Measurements from ENCODE around the gene LRP11.
"Not testable (repeated sequence)": the region's sequence is repeated elsewhere in the genome, so short reads cannot be mapped to it uniquely, and the experiment has no call there.

Gene LRP11

DNA sequence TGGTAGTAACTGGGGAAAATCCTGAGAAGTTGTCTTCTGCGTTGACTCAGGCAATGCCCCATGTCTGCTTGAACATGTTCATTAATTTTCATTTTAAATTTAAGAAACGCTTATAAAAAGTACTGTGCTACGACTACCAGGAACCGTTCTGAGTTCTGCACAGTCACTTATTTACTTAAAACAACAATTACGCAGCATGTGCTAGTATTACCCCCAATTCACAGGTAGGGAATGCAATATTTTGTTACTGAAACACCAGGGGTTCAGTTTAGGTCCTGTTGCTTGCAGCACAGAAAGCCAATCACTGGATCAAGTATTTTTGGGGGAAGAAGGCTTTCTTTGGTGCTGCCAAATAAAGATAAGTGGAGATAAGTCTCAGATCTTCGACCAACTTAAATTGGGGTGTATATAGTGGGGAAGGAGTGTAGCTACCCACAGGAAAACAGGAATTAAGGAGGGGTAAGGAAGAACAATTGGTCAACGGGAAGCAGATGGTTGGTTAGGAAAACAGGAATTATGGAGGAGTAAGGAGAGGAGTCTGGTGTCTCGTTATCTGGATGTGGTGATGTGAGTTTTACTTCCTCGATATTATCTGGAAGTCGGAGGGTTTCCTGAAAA, 5.2 kb upstream of the LRP11 start:
- no peak for DNase-seq (ENCODE audit: low read depth)

DNA sequence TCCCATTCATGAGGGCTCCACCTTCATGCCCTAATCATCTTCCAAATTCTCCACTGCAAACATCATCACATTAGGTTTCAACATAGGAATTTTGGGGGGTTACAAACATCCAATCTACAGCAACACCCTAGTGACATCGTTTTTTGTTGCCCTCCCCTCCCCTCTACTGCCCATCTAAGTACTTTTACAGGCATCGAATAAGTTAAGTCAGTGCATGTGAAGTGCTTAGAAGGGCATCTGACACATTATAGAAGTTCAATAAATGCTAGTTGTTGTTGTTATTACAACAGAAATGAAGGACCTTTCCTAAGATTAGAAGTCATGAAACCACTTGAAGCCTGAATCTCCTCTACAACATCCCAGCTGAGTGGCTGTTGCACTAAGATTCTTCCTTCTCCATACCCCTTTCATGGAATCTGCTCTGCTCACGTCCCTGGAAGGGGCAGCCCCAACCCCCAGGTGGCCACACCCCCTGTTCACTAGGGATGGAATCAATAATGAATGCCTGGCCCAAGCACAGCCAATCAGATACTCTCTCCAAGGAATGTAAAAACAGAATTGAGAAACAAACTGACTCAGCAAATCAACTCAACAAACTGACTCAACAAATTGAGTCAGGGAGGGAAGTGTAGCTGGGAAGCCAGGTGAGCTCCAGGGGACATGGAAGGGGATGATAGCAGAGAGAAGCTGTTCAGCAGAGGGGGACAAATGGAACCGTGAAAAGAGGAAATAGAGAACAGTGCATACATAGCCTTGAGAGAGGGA, 3.9 kb upstream of the LRP11 start:
- DNase-seq (ENCODE audit: low read depth) = no peak

DNA sequence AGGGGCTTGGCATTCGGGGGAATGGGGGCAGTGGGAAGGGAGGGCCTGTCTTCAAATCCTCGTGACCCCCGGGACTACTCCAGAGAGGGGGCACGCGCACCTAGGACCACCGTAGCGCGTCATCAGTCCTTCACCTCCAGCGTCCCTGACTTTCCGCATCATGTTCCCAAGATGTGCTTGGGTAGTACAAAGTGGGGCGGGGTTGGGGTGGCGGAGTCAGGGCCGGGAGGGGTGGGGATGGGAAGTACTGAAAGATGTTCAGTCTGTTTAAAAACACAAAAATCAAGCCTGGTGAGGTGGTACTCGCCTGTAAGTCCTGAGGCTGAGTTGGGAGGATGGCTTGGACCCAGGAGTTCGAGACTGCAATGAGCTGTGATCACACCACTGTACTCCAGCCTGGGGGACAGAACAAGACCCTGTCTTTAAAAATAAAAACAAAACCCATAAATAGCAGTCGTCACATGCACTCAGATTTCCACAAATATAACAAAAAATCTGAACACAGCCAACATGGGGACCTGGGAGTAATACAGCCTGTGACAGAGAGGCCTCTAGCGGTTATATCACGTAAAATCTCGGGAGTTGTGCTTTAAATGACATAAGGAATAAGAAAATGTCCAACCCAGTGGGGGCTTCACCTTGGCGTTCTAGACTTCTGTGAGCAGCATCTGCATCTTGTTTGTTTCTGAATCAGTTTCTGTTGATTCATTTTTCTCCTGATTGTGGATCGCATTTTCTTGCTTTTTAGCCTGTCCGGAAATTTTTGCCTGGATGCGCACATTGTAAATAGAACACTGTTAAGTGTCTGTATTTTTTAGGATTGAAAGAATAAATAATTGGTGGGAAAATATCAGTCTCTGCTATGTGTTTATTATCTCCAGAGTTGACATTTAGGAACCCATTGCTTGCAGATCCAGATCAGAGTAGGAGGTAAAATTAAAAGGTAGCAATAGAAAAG, 698 bp upstream of the LRP11 start:
- peak; percentile 55 for DNase-seq (ENCODE audit: low read depth)

DNA sequence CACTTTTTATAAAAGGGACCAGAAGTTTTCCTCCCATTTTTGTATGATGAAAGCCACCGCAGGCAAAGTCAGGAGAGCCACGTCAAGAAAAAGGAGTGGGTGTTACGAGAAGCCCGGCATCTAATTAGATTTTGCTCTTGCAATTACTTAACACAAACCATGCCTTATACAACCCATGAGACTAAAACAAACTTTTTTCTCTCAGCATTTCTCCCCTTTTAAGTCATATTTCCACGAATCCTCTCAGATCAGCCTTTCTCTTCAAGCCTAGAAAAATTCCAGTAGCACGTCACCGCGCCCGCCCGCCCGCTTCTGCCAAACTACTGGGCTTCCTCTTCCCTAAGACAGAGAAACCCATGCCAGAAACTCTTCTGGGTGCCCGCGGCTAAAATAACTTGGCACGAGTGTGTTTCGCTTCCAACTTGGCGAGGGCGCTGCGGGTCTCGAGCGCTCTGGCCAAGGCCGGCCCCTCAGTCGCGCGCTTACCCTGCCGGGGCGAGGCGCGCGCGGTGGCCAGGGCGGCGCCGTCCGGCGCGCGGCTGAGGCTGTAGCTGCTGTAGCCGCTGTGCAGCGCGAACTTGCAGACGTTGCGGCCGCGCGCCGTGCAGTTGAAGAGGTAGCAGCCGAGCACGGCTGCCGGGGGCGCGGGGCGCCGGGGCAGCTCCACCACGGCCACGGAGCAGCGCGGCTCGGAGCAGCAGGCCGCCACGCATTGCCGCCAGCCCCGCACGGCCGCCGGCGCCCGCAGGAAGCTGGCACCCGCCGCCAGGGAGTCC, 1.0 kb downstream of the LRP11 start:
- peak; percentile 86 for DNase-seq (ENCODE audit: low read depth)

DNA sequence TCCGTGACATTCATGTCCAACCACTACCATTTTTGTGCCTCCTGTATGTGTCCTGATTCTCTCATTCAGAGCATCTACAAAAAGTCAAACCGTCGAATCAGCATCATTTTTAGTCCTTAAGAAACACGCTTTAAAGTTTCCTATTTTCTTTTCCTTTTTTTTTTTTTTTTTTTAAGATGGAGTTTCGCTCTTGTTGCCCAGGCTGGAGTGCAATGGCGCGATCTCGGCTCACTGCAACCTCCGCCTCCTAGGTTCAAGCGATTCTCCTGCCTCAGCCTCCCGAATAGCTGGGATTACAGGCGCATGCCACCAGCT, 1.8 kb downstream of the LRP11 start:
- DNase-seq (ENCODE audit: low read depth) = not testable (repeated sequence)

DNA sequence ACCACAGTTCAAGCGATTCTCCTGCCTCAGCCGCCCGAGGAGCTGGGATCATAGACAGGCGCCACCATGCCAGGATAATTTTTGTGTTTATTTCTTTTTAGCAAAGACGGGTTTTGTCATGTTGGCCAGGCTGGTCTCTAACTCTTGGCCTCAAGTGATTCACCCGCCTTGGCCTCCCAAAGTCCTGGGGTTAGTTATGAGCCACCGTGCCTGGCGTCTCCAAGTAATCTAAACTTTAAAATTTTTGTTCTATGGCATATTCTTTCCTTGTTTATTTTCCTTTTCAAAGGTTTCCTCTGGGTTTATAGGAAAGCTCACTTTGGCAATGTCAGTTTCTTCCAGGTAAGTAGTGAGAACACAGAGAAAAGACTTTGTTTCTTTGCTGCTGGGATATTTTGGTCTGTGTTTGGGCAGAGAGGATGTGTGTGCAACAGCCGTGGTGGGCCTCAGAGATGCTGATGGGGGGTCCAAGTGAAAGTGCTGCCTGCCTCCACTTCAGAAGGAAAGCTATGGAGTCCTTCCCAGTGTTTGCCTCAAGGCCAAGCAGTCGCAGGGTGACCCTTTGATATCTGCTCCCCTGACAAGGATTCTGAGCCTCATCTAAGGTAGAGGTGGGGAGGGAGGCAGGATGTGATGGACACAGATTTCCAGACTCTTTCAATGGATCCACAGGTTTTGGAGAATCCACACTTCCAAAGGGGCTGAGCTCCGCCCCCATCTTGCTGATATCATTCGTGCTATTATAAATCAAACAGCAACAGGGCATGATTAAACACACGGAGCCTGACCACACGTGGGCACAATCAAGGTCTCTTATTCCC, 2.3 kb downstream of the LRP11 start:
- DNase-seq (ENCODE audit: low read depth) = no peak

DNA sequence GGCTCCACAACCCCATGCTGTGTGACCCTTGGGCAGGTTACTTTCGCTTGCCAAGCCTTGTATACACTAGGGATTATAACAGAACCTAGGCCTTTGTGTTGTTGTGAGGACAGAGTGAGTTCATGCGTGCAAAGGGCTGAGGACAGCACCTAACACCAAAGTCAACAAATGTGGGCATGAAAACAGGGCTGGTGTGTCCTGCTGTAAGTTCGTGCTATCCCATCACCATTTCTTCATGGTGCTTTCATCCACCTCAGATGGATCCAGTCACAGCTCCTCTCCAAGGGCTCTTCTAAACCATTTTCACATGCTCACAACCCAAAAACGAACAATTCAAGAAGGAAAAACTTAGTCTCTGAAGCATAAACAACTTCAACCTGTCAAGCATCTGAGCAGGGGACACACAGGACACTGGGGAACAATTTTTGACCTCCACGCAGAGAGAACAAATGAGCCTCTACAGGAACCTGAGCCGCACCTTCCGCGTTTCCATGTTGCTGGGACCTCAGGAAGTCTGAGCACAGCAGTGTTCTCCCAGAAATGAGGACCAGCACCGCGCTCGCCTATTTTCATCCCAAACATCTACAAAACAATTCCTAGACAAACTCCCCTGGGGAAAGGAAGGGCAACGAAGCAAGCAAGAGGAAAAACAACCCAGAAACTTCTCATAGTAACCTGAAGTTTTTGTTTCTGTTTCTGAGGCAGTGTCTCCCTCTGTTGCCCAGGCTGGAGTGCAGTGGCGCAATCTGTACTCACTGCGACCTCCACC, 3.1 kb downstream of the LRP11 start:
- peak; percentile 49 for DNase-seq (ENCODE audit: low read depth)

DNA sequence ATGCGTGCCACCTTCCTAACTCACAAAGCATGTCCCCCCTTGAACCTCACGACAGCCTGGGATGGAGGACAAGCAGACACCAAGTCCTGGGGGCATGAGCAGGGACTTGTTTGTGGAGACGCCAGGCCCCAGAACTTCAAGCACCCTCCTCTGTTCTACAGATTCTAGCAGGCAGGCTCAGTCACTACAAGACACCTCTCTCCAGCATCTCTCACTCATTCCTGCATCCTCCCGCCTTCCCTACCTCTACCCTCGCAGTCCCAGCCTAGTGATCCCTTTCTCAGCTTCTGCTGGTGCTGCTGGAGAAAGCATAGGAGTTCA, 3.7 kb downstream of the LRP11 start:
- no peak for DNase-seq (ENCODE audit: low read depth)

DNA sequence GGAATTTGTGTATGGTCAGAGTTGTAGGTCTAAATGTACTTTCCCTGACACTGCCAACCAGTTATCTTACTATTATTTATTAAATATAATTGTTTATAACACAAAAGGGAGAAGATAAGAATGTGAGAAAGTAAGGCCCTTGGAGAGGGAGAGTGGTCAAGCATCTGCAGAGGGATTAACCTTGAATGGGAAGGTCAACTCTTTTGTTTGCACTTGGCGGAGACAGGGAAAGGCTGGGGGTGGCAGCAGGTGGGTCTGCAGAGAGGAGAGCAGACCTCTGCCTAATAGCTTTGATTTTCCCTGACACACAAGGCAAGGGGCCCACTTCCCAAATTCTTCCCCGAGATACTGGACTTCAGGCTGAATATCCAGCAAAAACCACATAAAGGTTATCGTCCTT, 4.2 kb downstream of the LRP11 start:
- no peak for DNase-seq (ENCODE audit: low read depth)

DNA sequence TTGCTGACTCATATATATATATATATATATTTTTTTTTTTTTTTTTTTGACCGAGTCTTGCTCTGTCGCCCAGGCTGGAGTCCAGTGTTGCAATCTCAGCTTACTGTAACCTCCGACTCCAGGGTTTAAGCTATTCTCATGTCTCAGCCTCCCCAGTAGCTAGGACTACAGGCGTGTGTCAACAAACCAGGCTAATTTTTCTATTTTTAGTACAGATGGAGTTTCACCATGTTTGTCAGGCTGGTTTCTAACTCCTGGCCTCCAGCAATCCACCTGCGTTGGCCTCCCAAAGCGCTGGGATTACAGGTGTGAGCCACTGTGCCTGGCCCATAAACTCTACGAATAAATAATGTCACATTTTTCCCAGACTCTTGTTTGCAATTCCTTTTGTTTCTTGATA, 4.8 kb downstream of the LRP11 start:
- DNase-seq (ENCODE audit: low read depth) = peak; percentile 94

DNA sequence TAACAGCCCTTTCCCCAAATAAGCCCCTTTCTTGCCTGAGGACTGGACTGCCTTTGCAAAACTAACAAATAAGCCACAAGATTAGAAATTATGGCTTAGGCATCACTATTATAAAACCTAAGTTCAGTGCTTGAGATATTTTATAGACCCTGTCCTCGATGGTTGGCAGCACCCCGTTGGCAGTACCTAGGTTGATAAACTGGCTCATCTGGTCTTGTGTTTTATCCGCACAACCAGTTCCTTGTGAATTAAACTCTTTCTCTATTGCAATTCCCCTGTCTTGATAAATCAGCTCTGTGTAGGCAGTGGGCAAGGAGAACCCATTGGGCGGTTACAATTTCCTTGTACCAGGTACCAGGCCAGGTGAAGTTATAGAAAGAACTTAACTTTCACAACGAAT, 6.6 kb downstream of the LRP11 start:
- DNase-seq (ENCODE audit: low read depth) = no peak

DNA sequence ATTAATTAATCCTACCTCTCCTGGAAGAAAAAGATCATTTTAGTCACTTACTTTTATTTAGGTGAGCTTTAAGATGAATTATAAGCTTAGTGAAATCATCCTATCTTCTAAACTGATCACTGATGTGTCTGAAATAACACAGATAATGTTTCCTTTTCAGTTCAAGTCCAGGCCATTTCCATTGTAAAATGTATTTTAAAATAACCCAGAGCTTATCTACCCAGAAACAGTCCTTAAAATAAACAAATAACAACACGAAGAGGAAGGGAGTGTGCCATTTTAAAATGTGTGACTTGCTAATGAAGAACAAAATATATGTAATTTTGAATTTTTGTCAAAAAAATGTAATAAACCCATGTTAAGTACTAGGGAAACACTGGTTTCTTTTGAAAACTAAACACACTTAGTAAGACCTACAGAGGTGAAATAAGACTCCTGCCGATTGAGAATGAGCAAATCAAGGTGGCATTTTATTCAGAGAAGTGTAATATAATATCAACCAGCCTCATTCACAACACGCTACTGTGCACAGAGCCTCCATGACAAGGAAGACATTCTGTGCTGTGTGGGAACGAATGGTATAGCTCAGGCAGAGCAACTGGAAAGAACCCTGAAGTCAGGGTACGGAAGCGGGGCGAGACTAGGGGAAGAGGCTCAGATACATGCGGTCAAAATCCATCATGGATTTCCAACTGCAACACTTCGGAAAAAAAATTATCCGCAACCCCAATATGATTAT, 7.7 kb downstream of the LRP11 start:
- no peak for DNase-seq (ENCODE audit: low read depth)

DNA sequence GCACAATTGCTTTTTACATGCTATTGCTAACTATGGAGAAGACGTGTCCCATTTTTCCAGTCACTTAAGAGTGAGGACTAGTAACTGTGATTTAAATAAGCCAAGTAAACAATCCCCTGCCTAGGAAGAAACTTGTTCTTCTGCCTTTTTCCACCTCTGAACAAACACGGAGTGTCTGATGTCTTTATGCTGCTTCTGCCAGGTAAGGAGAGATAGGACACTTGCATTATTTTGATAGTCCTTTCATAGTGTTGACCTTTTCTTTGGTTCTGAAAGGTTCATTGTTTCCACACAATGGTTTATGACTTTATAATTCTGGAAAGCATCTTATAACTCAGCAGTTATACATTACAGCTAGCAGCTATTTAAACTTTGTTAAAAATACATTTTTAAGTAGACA, 8.4 kb downstream of the LRP11 start:
- DNase-seq (ENCODE audit: low read depth) = no peak

DNA sequence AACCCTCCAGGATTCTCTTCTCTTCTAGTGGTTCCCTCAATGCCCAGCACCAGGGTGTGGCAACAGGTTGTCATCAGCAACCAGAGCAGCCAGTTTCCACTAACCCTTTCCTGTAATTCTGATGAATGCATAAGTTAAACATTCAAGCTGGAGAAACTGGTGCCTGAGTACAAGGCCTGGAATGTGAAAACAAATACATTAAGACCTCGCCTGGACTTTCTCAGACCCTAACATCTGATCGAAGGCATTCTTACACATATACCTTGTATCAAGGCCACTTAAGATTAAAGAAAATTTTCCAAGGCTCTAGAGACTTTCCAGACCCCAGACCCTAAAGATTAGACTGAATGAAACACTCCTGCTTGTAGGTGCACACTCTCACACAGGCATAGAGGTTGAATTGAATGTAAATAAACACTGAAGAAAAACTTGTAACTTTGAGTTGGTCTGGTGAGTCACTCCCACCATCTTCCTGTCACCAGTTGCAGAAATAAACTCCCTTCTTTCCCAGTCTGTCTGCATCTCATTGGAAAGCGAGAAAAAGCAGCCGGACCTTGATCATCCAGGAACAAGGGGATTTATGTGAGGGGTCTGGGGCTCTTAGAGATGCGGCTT, 9.0 kb downstream of the LRP11 start:
- peak; percentile 83 for DNase-seq (ENCODE audit: low read depth)

DNA sequence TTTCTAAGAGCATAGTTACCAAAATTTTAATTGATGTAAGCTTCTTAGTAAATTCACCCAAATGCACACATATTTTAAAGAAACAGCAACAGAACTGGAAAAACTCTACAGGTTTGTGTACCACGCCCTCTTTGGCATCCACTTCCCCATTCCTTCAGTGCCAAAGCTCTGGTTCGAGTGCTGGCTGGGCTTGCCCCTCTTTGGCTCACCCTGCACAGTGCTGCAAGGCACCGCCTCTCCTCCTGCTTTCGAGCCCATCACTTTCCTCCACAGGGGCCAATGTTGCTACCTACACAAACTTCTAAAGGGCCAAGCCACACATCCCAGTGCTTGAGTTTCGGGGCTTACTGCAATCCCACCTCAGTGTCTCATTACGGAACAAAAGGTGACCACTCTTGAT, 9.6 kb downstream of the LRP11 start:
- DNase-seq (ENCODE audit: low read depth) = no peak

DNA sequence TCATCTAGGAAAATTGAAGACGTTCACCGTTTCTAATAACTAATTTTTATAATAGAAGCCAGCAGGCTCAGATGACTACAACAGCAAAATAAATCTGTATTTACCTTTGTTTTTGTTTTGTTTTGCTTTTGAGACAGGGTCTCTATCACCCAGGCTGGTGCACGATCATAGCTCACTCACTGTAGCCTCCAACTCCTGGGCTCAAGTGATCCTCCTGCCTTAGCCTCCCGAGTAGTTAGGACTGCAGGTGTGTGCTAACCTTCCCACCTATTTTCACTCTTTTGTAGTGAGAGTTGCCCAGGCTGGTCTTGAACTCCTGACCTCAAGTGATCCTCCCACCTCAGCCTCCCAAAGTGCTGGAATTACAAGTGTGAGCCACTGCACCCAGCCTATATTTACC, 10.1 kb downstream of the LRP11 start:
- not testable (repeated sequence) for DNase-seq (ENCODE audit: low read depth)

DNA sequence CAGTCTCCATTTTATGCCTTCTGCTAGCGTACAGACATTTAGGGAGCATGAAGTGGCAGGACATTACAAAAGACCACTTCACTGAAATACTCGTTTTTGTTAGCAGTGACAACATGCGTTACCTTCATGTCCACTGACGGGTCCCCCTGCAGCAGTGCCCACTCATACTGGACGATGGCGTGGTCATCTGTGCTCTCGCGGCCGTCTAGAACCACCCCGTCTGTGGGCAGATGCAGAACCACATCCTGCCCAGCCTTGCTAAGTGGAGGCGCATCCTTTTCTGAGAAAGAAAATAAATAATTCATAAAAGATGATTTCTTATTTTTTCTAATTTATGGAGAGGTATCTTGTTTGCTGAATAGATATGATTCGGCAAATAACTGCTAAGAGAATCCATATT, 11.3 kb downstream of the LRP11 start:
- no peak for DNase-seq (ENCODE audit: low read depth)

DNA sequence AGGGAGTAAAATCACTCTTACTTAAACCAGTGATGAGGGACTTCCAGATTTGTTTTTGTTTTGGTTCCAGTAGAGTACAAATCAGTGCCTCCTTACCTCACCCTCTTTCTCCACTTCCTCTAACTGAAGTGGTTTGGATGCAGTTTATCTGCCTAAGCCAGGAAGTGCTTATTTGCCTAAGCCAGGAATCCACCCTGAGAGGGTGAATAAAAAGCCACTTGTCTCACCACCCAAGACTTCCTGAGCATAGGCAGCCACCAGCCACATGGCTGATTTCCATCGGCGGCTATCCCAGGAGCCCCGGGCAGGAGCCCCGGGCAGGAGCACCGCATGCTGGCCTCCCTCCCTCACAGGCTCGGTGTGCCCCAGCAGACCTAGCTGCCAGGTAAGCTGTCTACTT, 12.0 kb downstream of the LRP11 start:
- DNase-seq (ENCODE audit: low read depth) = no peak

DNA sequence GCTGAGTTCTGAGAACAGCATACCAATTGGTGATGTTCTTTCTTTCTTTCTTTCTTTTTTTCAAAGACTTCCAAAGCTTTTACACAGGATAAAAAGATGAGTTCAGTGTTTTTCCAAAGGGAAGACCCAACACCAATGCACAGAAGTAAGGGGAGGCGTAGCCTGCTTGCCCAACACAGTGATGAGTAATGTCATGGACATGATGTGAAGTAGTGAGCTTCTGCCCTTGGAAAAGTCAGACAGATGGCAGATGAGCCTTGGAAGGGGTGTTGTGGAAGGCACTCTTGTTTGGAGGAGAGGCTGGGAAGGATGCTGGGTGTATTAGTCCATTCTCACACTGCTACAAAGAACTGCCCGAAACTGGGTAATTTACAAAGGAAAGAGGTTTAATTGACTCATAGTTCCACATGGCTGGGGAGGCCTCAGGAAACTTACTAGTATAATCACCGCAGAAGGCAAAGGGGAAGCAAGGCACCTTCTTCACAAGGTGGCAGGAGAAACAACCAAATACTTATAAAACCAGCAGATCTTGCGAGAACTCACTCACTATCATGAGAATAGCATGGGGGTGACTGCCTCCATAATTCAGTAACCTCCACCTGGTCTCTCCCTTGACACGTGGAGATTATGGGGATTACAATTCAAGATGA, 12.6 kb downstream of the LRP11 start:
- DNase-seq (ENCODE audit: low read depth) = no peak

All from fibroblast of the conjunctiva (primary cell).